ENCODE measurements around the gene ELP6. TPM values are rescaled to one million over a fixed set of nuclear protein-coding genes. Genes with fewer than 3 reads are reported as not detected.

Gene ELP6
- total RNA-seq, 1 donor from 2014 or later, result 51.3 TPM

DNA sequence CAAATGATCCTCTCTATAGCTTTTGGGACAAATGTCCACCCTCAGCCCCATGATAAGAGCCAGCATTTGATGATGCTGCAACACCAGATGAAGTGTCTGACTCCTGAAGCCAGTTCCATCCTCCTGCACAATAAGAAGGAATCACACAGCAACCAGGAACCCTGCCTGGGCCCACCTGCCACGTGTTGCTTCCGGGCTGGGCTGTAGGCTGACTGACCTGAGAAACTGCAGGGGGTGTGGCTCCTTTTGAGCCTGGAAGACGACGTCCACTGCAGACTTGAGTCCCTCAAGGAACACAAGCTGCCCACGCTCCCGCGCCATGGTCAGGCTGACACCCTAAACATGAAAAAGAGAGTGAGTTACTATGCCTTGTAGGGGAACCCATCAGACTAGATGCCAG, 9.4 kb downstream of the ELP6 start:
- Mint-ChIP-seq H3K27me3 (no peaks in the 10 kb centered on the region), H3K4me3 (no peak overlapping the region), H3K4me1 (ENCODE audit: unreplicated experiment) (no peaks in the 10 kb centered on the region), H3K36me3 (peaks cover 11% of the 10 kb centered on the region), H3K27ac (no peak overlapping the region), H3K9me3 (no peaks in the 10 kb centered on the region)
- TF ChIP-seq, protein P1, sequence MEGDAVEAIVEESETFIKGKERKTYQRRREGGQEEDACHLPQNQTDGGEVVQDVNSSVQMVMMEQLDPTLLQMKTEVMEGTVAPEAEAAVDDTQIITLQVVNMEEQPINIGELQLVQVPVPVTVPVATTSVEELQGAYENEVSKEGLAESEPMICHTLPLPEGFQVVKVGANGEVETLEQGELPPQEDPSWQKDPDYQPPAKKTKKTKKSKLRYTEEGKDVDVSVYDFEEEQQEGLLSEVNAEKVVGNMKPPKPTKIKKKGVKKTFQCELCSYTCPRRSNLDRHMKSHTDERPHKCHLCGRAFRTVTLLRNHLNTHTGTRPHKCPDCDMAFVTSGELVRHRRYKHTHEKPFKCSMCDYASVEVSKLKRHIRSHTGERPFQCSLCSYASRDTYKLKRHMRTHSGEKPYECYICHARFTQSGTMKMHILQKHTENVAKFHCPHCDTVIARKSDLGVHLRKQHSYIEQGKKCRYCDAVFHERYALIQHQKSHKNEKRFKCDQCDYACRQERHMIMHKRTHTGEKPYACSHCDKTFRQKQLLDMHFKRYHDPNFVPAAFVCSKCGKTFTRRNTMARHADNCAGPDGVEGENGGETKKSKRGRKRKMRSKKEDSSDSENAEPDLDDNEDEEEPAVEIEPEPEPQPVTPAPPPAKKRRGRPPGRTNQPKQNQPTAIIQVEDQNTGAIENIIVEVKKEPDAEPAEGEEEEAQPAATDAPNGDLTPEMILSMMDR (conservative IDR thresholded peaks at IDR 0.05), result no peak
- no peak for DNase-seq (ENCODE audit: extremely low spot score, unreplicated experiment)

DNA sequence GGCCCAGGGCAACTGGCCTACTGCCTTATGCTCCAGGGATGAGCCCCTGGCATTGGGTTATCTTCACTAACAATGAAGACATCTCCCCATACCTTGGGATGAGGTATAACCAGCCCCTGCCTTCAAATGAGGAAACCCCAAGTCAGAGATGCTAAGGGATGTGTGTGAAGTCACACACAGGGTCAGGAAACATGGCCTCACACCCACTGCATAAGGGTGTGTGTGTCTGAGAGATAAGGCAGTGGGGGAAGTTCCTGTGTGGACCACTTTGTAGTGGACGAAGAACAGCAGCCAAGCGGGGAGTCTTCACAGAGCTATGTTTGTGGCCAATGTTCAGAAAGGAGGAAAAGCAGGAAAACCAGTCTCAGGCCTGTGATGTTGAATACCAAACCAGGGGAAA, 10.5 kb downstream of the ELP6 start:
- Mint-ChIP-seq H3K9me3 (no peaks in the 10 kb centered on the region), H3K27me3 (no peaks in the 10 kb centered on the region), H3K4me1 (ENCODE audit: unreplicated experiment) (no peaks in the 10 kb centered on the region), H3K36me3 (peaks cover 20% of the 10 kb centered on the region), H3K4me3 (no peak overlapping the region), H3K27ac (no peak overlapping the region)
- DNase-seq (ENCODE audit: extremely low spot score, unreplicated experiment), result no peak
- TF ChIP-seq, protein P1 (conservative IDR thresholded peaks at IDR 0.05), result no peak

DNA sequence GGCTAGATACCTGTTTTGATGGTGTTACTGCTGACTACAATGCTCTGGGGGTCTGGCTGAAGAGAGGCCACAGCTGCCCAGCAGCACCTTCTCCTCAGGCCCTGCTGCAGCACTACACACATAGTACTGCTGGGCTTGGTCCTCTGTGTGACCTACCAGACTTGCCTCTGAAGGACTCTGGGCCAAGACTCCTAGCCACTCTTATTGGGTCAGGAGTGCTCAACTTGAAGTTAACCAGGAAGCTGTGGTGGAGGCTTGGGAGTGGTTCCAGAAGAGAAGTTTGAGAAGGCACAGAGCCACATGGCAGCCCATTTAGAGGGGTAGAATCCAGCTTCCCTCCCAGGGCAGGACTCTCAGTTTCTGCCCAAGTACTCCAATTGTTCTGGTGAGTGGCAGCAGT, 16.6 kb downstream of the ELP6 start:
- H3K9me3 Mint-ChIP-seq, result no peaks in the 10 kb centered on the region
- H3K4me1 Mint-ChIP-seq (ENCODE audit: unreplicated experiment), result no peaks in the 10 kb centered on the region
- peaks cover 20% of the 10 kb centered on the region for H3K36me3 Mint-ChIP-seq
- no peak overlapping the region for H3K27ac Mint-ChIP-seq
- H3K27me3 Mint-ChIP-seq, result no peaks in the 10 kb centered on the region
- TF ChIP-seq, protein P1 (conservative IDR thresholded peaks at IDR 0.05), result no peak
- no peak overlapping the region for H3K4me3 Mint-ChIP-seq
- DNase-seq (ENCODE audit: extremely low spot score, unreplicated experiment), result no peak

DNA sequence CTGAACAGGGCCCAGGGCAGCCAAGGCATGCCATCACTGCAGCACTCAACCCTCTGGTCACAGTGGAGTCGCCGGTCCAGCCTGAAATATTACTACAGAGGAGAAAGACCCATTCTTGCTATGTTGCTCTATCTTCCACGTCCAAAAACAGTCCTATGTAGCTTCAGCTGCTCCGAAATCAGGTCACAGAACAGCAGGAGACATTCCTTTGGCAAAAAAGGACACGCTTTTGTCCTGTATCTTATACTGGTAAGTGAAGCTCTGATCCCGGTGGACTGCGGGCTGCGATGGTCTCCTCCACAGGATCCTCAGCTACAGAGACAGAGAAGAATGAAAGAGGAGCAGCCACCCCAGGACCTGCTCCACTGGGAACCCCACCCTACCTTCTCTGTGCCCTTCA, 17.6 kb downstream of the ELP6 start:
- H3K4me1 Mint-ChIP-seq (ENCODE audit: unreplicated experiment), result no peaks in the 10 kb centered on the region
- H3K36me3 Mint-ChIP-seq, result peaks cover 15% of the 10 kb centered on the region
- no peak overlapping the region for H3K27ac Mint-ChIP-seq
- H3K27me3 Mint-ChIP-seq, result no peaks in the 10 kb centered on the region
- H3K9me3 Mint-ChIP-seq, result no peaks in the 10 kb centered on the region
- H3K4me3 Mint-ChIP-seq, result no peak overlapping the region
- TF ChIP-seq, protein P1 (conservative IDR thresholded peaks at IDR 0.05), result no peak
- DNase-seq (ENCODE audit: extremely low spot score, unreplicated experiment), result no peak

DNA sequence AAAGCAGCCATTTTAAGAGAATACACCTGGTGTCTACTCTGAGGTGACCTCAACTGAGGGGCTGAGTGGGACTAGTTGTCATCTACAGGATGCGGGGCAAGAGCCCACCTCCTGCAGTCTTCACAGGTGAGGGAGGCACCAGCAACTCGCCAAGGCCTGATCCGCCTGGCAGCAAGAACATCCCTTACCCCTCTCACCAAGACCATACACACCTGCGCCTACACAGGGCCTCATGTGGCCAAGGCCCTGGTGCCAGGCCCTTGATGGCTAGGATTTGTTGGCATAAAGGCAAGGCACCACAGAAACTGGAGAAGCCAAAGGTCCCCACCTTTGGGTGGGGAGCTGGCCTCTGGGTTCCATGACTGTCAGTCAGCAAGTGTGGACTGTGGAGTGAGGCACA, 18.4 kb downstream of the ELP6 start:
- no peak for DNase-seq (ENCODE audit: extremely low spot score, unreplicated experiment)
- H3K36me3 Mint-ChIP-seq, result peaks cover 12% of the 10 kb centered on the region
- H3K27ac Mint-ChIP-seq, result no peak overlapping the region
- TF ChIP-seq, protein P1 (conservative IDR thresholded peaks at IDR 0.05), result no peak
- no peaks in the 10 kb centered on the region for H3K9me3 Mint-ChIP-seq
- H3K4me1 Mint-ChIP-seq (ENCODE audit: unreplicated experiment), result no peaks in the 10 kb centered on the region
- no peak overlapping the region for H3K4me3 Mint-ChIP-seq
- H3K27me3 Mint-ChIP-seq, result no peaks in the 10 kb centered on the region

DNA sequence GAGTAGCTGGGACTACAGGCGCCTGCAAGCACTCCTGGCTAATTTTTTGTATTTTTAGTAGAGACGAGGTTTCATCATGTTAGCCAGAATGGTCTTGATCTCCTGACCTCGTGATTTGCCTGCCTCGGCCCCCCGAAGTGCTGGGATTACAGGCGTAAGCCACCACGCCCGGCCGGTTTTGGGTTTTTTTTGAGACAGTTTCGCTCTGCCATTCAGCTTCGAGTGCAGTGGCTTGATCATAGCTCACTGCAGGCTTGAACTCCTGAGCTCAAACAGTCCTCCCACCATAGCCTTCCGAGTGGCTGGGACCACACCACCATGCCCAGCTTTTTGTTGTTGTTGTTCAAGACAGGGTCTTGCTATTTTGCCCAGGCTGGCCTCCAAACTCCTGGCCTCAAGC, 21.7 kb downstream of the ELP6 start:
- H3K36me3 Mint-ChIP-seq, result peaks cover 2% of the 10 kb centered on the region
- no peak overlapping the region for H3K4me3 Mint-ChIP-seq
- H3K4me1 Mint-ChIP-seq (ENCODE audit: unreplicated experiment), result no peaks in the 10 kb centered on the region
- no peaks in the 10 kb centered on the region for H3K9me3 Mint-ChIP-seq
- no peak for DNase-seq (ENCODE audit: extremely low spot score, unreplicated experiment)
- H3K27me3 Mint-ChIP-seq, result no peaks in the 10 kb centered on the region
- TF ChIP-seq, protein P1 (conservative IDR thresholded peaks at IDR 0.05), result no peak
- H3K27ac Mint-ChIP-seq, result no peak overlapping the region

Data from type B pancreatic cell (in vitro differentiated cells).